ENCODE measurements around the gene LMCD1. TPM values are rescaled to one million over a fixed set of nuclear protein-coding genes. Genes with fewer than 3 reads are reported as not detected.

The LMCD1 gene
- total RNA-seq, 2 experiments from 2014 or later, result 0.99 to 1.1 TPM

GRCh38 chr3:8584661-8585060 lies 83.0 kb downstream of the LMCD1 start:
- Mint-ChIP-seq H3K36me3 (ENCODE audit: low read depth) (no peaks in the 10 kb centered on the region), H3K4me3 (no peak overlapping the region), H3K27ac (no peak overlapping the region), H3K9me3 (no peaks in the 10 kb centered on the region), H3K4me1 (no peaks in the 10 kb centered on the region), H3K27me3 (no peaks in the 10 kb centered on the region)
- DNase-seq, result no peak
- CTCF ChIA-PET, result no interaction called here
- POLR2A ChIA-PET, result no interaction called here

- ChIA-PET POLR2A (no interaction called here), CTCF (interaction anchor here (1.0 kb wide), 1 partner anchor 137 kb away, joined by 3 read pairs; no protein-coding TSS in a partner anchor)
- Mint-ChIP-seq H3K27ac (no peak overlapping the region), H3K4me3 (no peak overlapping the region), H3K36me3 (ENCODE audit: low read depth) (no peaks in the 10 kb centered on the region), H3K9me3 (no peaks in the 10 kb centered on the region), H3K4me1 (no peaks in the 10 kb centered on the region), H3K27me3 (no peaks in the 10 kb centered on the region)
- no peak for DNase-seq
Measured at GRCh38 chr3:8589880-8590556, 88.4 kb downstream of the LMCD1 start.

GRCh38 chr3:8593021-8593827 lies 91.6 kb downstream of the LMCD1 start:
- Mint-ChIP-seq H3K4me3 (no peak overlapping the region), H3K27me3 (no peaks in the 10 kb centered on the region), H3K27ac (no peak overlapping the region), H3K36me3 (ENCODE audit: low read depth) (no peaks in the 10 kb centered on the region), H3K9me3 (no peaks in the 10 kb centered on the region), H3K4me1 (no peaks in the 10 kb centered on the region)
- DNase-seq, result no peak
- POLR2A ChIA-PET, result no interaction called here
- CTCF ChIA-PET, result no interaction called here

GRCh38 chr3:8595252-8595651 lies 93.6 kb downstream of the LMCD1 start:
- Mint-ChIP-seq H3K9me3 (no peaks in the 10 kb centered on the region), H3K36me3 (ENCODE audit: low read depth) (no peaks in the 10 kb centered on the region), H3K4me3 (no peak overlapping the region), H3K27ac (no peak overlapping the region), H3K27me3 (no peaks in the 10 kb centered on the region), H3K4me1 (no peaks in the 10 kb centered on the region)
- ChIA-PET POLR2A (no interaction called here), CTCF (no interaction called here)
- DNase-seq, result no peak

- Mint-ChIP-seq H3K4me3 (no peak overlapping the region), H3K27me3 (no peaks in the 10 kb centered on the region), H3K4me1 (no peaks in the 10 kb centered on the region), H3K27ac (no peak overlapping the region), H3K9me3 (no peaks in the 10 kb centered on the region), H3K36me3 (ENCODE audit: low read depth) (no peaks in the 10 kb centered on the region)
- DNase-seq, result no peak
- POLR2A ChIA-PET, result no interaction called here
- CTCF ChIA-PET, result no interaction called here
Measured at GRCh38 chr3:8595695-8596115, 94.1 kb downstream of the LMCD1 start.

- ChIA-PET POLR2A (no interaction called here), CTCF (no interaction called here)
- H3K4me3 Mint-ChIP-seq, result no peak overlapping the region
- no peaks in the 10 kb centered on the region for H3K4me1 Mint-ChIP-seq
- H3K27me3 Mint-ChIP-seq, result no peaks in the 10 kb centered on the region
- no peak overlapping the region for H3K27ac Mint-ChIP-seq
- no peaks in the 10 kb centered on the region for H3K9me3 Mint-ChIP-seq
- no peak for DNase-seq
- no peaks in the 10 kb centered on the region for H3K36me3 Mint-ChIP-seq (ENCODE audit: low read depth)
Measured at GRCh38 chr3:8596321-8597218, 94.9 kb downstream of the LMCD1 start.

GRCh38 chr3:8597219-8597853 lies 95.7 kb downstream of the LMCD1 start:
- H3K27me3 Mint-ChIP-seq, result no peaks in the 10 kb centered on the region

GRCh38 chr3:8599146-8599545 lies 97.5 kb downstream of the LMCD1 start:
- Mint-ChIP-seq H3K27me3 (no peaks in the 10 kb centered on the region), H3K4me3 (no peak overlapping the region), H3K36me3 (ENCODE audit: low read depth) (no peaks in the 10 kb centered on the region), H3K9me3 (no peaks in the 10 kb centered on the region), H3K4me1 (no peaks in the 10 kb centered on the region), H3K27ac (no peak overlapping the region)
- ChIA-PET CTCF (no interaction called here), POLR2A (no interaction called here)
- DNase-seq, result no peak

More at GRCh38 chr3:8597219-8597853, 95.7 kb downstream of the LMCD1 start:
- H3K27ac Mint-ChIP-seq, result no peak overlapping the region
- no peaks in the 10 kb centered on the region for H3K9me3 Mint-ChIP-seq
- POLR2A ChIA-PET, result no interaction called here
- CTCF ChIA-PET, result no interaction called here
- no peak overlapping the region for H3K4me3 Mint-ChIP-seq
- no peaks in the 10 kb centered on the region for H3K36me3 Mint-ChIP-seq (ENCODE audit: low read depth)
- H3K4me1 Mint-ChIP-seq, result no peaks in the 10 kb centered on the region
- no peak for DNase-seq

- no peak overlapping the region for H3K4me3 Mint-ChIP-seq
- no peak overlapping the region for H3K27ac Mint-ChIP-seq
- no peaks in the 10 kb centered on the region for H3K36me3 Mint-ChIP-seq (ENCODE audit: low read depth)
- no peaks in the 10 kb centered on the region for H3K4me1 Mint-ChIP-seq
- no peaks in the 10 kb centered on the region for H3K9me3 Mint-ChIP-seq
- POLR2A ChIA-PET, result no interaction called here
- no peak for DNase-seq
- CTCF ChIA-PET, result interaction anchor here (0.6 kb wide), 1 partner anchor 868 kb away, joined by 3 read pairs; no protein-coding TSS in a partner anchor
- no peaks in the 10 kb centered on the region for H3K27me3 Mint-ChIP-seq
Measured at GRCh38 chr3:8600457-8600856, 98.8 kb downstream of the LMCD1 start.

GRCh38 chr3:8603115-8603710 lies 101.6 kb downstream of the LMCD1 start:
- ChIA-PET POLR2A (no interaction called here), CTCF (no interaction called here)
- no peaks in the 10 kb centered on the region for H3K27me3 Mint-ChIP-seq
- no peaks in the 10 kb centered on the region for H3K9me3 Mint-ChIP-seq
- H3K4me1 Mint-ChIP-seq, result no peaks in the 10 kb centered on the region
- no peak overlapping the region for H3K4me3 Mint-ChIP-seq
- no peak for DNase-seq
- no peak overlapping the region for H3K27ac Mint-ChIP-seq
- no peaks in the 10 kb centered on the region for H3K36me3 Mint-ChIP-seq (ENCODE audit: low read depth)

- H3K27me3 Mint-ChIP-seq, result no peaks in the 10 kb centered on the region
- H3K4me1 Mint-ChIP-seq, result no peaks in the 10 kb centered on the region
- H3K36me3 Mint-ChIP-seq (ENCODE audit: low read depth), result no peaks in the 10 kb centered on the region
- no peak for DNase-seq
- ChIA-PET CTCF (no interaction called here), POLR2A (no interaction called here)
- no peak overlapping the region for H3K27ac Mint-ChIP-seq
- H3K9me3 Mint-ChIP-seq, result no peaks in the 10 kb centered on the region
- no peak overlapping the region for H3K4me3 Mint-ChIP-seq
Measured at GRCh38 chr3:8604006-8604405, 102.4 kb downstream of the LMCD1 start.

- ChIA-PET POLR2A (no interaction called here), CTCF (no interaction called here)
- Mint-ChIP-seq H3K36me3 (ENCODE audit: low read depth) (no peaks in the 10 kb centered on the region), H3K4me3 (no peak overlapping the region), H3K9me3 (no peaks in the 10 kb centered on the region), H3K4me1 (no peaks in the 10 kb centered on the region), H3K27ac (no peak overlapping the region), H3K27me3 (no peaks in the 10 kb centered on the region)
- DNase-seq, result no peak
Measured at GRCh38 chr3:8604988-8605387, 103.4 kb downstream of the LMCD1 start.
